OCI-LY3 (cell line): ENCODE data around the gene VENTX.
"Not testable (repeated sequence)": the region's sequence is repeated elsewhere in the genome, so short reads cannot be mapped to it uniquely, and the experiment has no call there.

ENCODE experiments used
- H2AFZ ChIP-seq: fragments of 200-600, 300-600 bp; shearing (Covaris generic); 2 replicates; pipeline ENCODE4 v1.6.0; 2014; ENCODE audit warnings: antibody characterized with exemption, low read depth, low read length
- H3K27ac ChIP-seq: fragments of 200-600, 300-600 bp; sonication (generic); 2 replicates; pipeline ENCODE4 v1.5.1; 2014; ENCODE audit warnings: mild to moderate bottlenecking, low read length, moderate library complexity, mixed read lengths
- H3K27me3 ChIP-seq: fragments of 200-600, 300-600 bp; sonication (generic); 2 replicates; pipeline ENCODE4 v1.6.1; 2014; ENCODE audit warnings: low read depth, low read length, mixed read lengths
- H3K36me3 ChIP-seq: fragments of 200-600, 300-600 bp; sonication (generic); replicated peaks from 2 replicates; pipeline ENCODE3; 2014; ENCODE audit warnings: low read depth, low read length, mixed read lengths
- H3K4me1 ChIP-seq: fragments of 300-600, 200-600 bp; sonication (generic); 2 replicates; pipeline ENCODE4 v1.6.1; 2014; ENCODE audit warnings: low read length, mixed read lengths
- H3K4me2 ChIP-seq: fragments of 200-600, 300-600 bp; sonication (generic); 2 replicates; pipeline ENCODE4 v1.6.1; 2014; ENCODE audit warnings: low read length, mixed read lengths
- H3K4me3 ChIP-seq: fragments of 300-600, 200-600 bp; sonication (generic); 2 replicates; pipeline ENCODE4 v1.5.1; 2014; ENCODE audit warnings: antibody characterized with exemption, mild to moderate bottlenecking, low read length, moderate library complexity
- H3K79me2 ChIP-seq: fragments of 300-600, 200-600 bp; shearing (Covaris generic); 2 replicates; pipeline ENCODE4 v1.6.1; 2014; ENCODE audit warnings: mild to moderate bottlenecking, low read length, mixed read lengths
- H3K9ac ChIP-seq: fragments of 300-600, 200-600 bp; shearing (Covaris generic); 2 replicates; pipeline ENCODE4 v1.6.0; 2014; ENCODE audit warnings: mild to moderate bottlenecking, low read length, moderate library complexity
- H3K9me3 ChIP-seq: fragments of 200-600, 300-600 bp; shearing (Covaris generic); 2 replicates; pipeline ENCODE4 v1.6.1; 2014; ENCODE audit warnings: low read length, mixed read lengths; ENCODE audit not compliant: insufficient read depth
- H4K20me1 ChIP-seq: fragments of 200-600, 300-600 bp; sonication (generic); 2 replicates; pipeline ENCODE4 v1.6.1; 2016; ENCODE audit warnings: low read length, mixed read lengths; ENCODE audit not compliant: insufficient read depth
- CTCF ChIP-seq: fragments of 200-600, 300-600 bp; sonication (generic); IDR thresholded peaks from 2 replicates; pipeline ENCODE4 v1.5.1; 2014; ENCODE audit warnings: antibody characterized with exemption, low read length, low read depth
- EZH2phosphoT487 ChIP-seq: fragments of 200-600 bp; shearing (Covaris generic); IDR thresholded peaks from 2 replicates; pipeline ENCODE4 v1.6.1; 2018; ENCODE audit warnings: antibody characterized with exemption, mixed run types, low read depth

The VENTX gene

GRCh38 chr10:133231244-133231945 is 6.3 kb upstream of the VENTX start:
- no peak overlapping the region for H3K4me2 ChIP-seq
- no peaks in the 10 kb centered on the region for H3K36me3 ChIP-seq
- no peak overlapping the region for H2AFZ ChIP-seq
- H3K27me3 ChIP-seq: no peaks in the 10 kb centered on the region
- no peak overlapping the region for H3K27ac ChIP-seq
- H3K79me2 ChIP-seq: no peaks in the 10 kb centered on the region
- no peaks in the 10 kb centered on the region for H3K9me3 ChIP-seq
- no peak for TF ChIP-seq EZH2phosphoT487
- H3K4me1 ChIP-seq: no peaks in the 10 kb centered on the region
- H3K4me3 ChIP-seq: no peak overlapping the region
- no peaks in the 10 kb centered on the region for H4K20me1 ChIP-seq
- H3K9ac ChIP-seq: no peak overlapping the region

GRCh38 chr10:133231946-133232574 is 5.6 kb upstream of the VENTX start:
- Histone ChIP-seq H3K27ac (no peak overlapping the region), H3K4me3 (no peak overlapping the region), H3K27me3 (no peaks in the 10 kb centered on the region)

GRCh38 chr10:133234796-133235195 is 2.9 kb upstream of the VENTX start:
- not testable (repeated sequence) for H2AFZ ChIP-seq, H3K27ac ChIP-seq, H3K9ac ChIP-seq, H3K79me2 ChIP-seq, H3K27me3 ChIP-seq, H4K20me1 ChIP-seq, H3K4me1 ChIP-seq, H3K36me3 ChIP-seq, H3K4me2 ChIP-seq, H3K4me3 ChIP-seq, H3K9me3 ChIP-seq

More at GRCh38 chr10:133231946-133232574, 5.6 kb upstream of the VENTX start:
- H3K79me2 ChIP-seq: no peaks in the 10 kb centered on the region
- no peaks in the 10 kb centered on the region for H3K9me3 ChIP-seq
- TF ChIP-seq EZH2phosphoT487 (no peak), CTCF (no peak)
- H3K4me2 ChIP-seq: no peak overlapping the region
- no peaks in the 10 kb centered on the region for H3K4me1 ChIP-seq
- no peak overlapping the region for H2AFZ ChIP-seq
- H3K9ac ChIP-seq: no peak overlapping the region
- H3K36me3 ChIP-seq: no peaks in the 10 kb centered on the region
- H4K20me1 ChIP-seq: no peaks in the 10 kb centered on the region

- Histone ChIP-seq H3K4me1 (no peaks in the 10 kb centered on the region), H3K4me3 (no peak overlapping the region), H3K9me3 (no peaks in the 10 kb centered on the region), H3K9ac (no peak overlapping the region), H3K27me3 (no peaks in the 10 kb centered on the region), H3K36me3 (no peaks in the 10 kb centered on the region), H3K27ac (no peak overlapping the region), H3K4me2 (no peak overlapping the region), H4K20me1 (no peaks in the 10 kb centered on the region), H3K79me2 (no peaks in the 10 kb centered on the region), H2AFZ (no peak overlapping the region)
- TF ChIP-seq CTCF (no peak), EZH2phosphoT487 (no peak)
Measured at GRCh38 chr10:133235265-133235855, 2.3 kb upstream of the VENTX start.

- Histone ChIP-seq H4K20me1 (no peaks in the 10 kb centered on the region), H3K9me3 (no peaks in the 10 kb centered on the region), H3K4me2 (no peak overlapping the region), H3K9ac (no peak overlapping the region), H3K36me3 (no peaks in the 10 kb centered on the region), H3K4me3 (no peak overlapping the region), H3K4me1 (peaks cover 3% of the 10 kb centered on the region; the same call in 1 of the 2 replicates), H3K27me3 (peaks cover 3% of the 10 kb centered on the region; the same call in 1 of the 2 replicates), H2AFZ (no peak overlapping the region), H3K79me2 (no peaks in the 10 kb centered on the region), H3K27ac (no peak overlapping the region)
- TF ChIP-seq CTCF (no peak), EZH2phosphoT487 (no peak)
Measured at GRCh38 chr10:133235932-133236331, 1.7 kb upstream of the VENTX start.
